ENCODE data around the gene FAM43A. TPM values are rescaled to one million over a fixed set of nuclear protein-coding genes. Genes with fewer than 3 reads are reported as not detected.

Gene FAM43A
- total and polyA plus RNA-seq, 2 of the 8 experiments (the other 6 are each of a cell fraction or from before 2014, with no cell fraction given), result 2.3 to 2.6 TPM

GRCh38 chr3:194731506-194732073 lies 45.9 kb downstream of the FAM43A start (continued):
- TF ChIP-seq HDAC2 (IDR thresholded peaks at IDR 0.05; ENCODE audit: borderline replicate concordance in 1 of 2, low read depth in 2 of 2, low read length in 2 of 2), result no peak
- TF ChIP-seq, protein P1, sequence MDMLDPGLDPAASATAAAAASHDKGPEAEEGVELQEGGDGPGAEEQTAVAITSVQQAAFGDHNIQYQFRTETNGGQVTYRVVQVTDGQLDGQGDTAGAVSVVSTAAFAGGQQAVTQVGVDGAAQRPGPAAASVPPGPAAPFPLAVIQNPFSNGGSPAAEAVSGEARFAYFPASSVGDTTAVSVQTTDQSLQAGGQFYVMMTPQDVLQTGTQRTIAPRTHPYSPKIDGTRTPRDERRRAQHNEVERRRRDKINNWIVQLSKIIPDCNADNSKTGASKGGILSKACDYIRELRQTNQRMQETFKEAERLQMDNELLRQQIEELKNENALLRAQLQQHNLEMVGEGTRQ (IDR thresholded peaks at IDR 0.05; ENCODE audit: low read length), result no peak
